Right atrium auricular region (tissue), 2 donors: ENCODE data around the gene ZGPAT. TPM values are rescaled to one million over a fixed set of nuclear protein-coding genes. Genes with fewer than 3 reads are reported as not detected.

ENCODE experiments used
- DNase-seq: peaks from one replicate; pipeline ENCODE4 v3.0.0-alpha.2; 2019; ENCODE audit warnings: low spot score
- H3K27ac ChIP-seq, 2 donors: fragments of 200-600 bp; sonication (generic); 1 replicate in 1 of 2; 2 replicates in 1 of 2; pipeline ENCODE4 v1.5.1; 2016 to 2019
- H3K27me3 ChIP-seq, 2 donors: fragments of 200-600 bp; sonication (generic); one replicate each; pipeline versions ENCODE4 v1.5.1 to v1.6.0; 2017 to 2019
- H3K36me3 ChIP-seq: fragments of 200-600 bp; sonication (generic); one replicate; pipeline ENCODE4 v1.5.1; 2016
- H3K4me1 ChIP-seq, 2 donors: fragments of 200-600 bp; sonication (generic); one replicate each; pipeline versions ENCODE4 v1.5.1 to v1.6.0; 2017 to 2019
- H3K4me3 ChIP-seq, 2 donors: fragments of 200-600 bp; sonication (generic); 1 replicate in 1 of 2; 2 replicates in 1 of 2; pipeline ENCODE4 v1.5.1; 2017 to 2019; ENCODE audit warnings: mild to moderate bottlenecking in 1 of 2, moderate library complexity in 1 of 2
- H3K9me3 ChIP-seq, 2 donors: fragments of 200-600 bp; sonication (generic); one replicate each; pipeline ENCODE4 v1.5.1; 2019
- CTCF ChIP-seq, 2 donors: fragments of 200-600 bp; sonication (generic); IDR thresholded peaks; one replicate each; pipeline ENCODE4 v1.5.1; 2019; ENCODE audit warnings: antibody characterized with exemption in 2 of 2
- total RNA-seq, 2 donors: library from RNA; depleted of rRNA; stranded (reverse); fragments of >200 nt; gene quantifications; one replicate each; pipeline ENCODE4 v1.1.0, GENCODE V29; 2016

The ZGPAT gene
- total RNA-seq, 2 donors from 2014 or later, result 11.9 to 15.1 TPM

- Histone ChIP-seq H3K9me3 (no peaks in the 10 kb centered on the region), H3K4me3 (no peak overlapping the region), H3K27me3 (no peaks in the 10 kb centered on the region), H3K36me3 (peaks cover 23% of the 10 kb centered on the region), H3K27ac (no peak overlapping the region), H3K4me1 (peaks cover 0 to 43% of the 10 kb centered on the region in 2 donors)
- no peak for DNase-seq
- TF ChIP-seq CTCF (IDR thresholded peaks at IDR 0.05), result no peak
These were observed 6.8 kb upstream of the ZGPAT start for GRCh38 chr20:63701051-63701328.

GRCh38 chr20:63701329-63702035 is 6.4 kb upstream of the ZGPAT start:
- H3K4me1 ChIP-seq, result peaks cover 0 to 43% of the 10 kb centered on the region in 2 donors
- DNase-seq, result no peak
- no peak overlapping the region for H3K27ac ChIP-seq
- no peaks in the 10 kb centered on the region for H3K27me3 ChIP-seq
- H3K4me3 ChIP-seq, result no peak overlapping the region
- peaks cover 27% of the 10 kb centered on the region for H3K36me3 ChIP-seq
- H3K9me3 ChIP-seq, result no peaks in the 10 kb centered on the region
- no peak for TF ChIP-seq CTCF (IDR thresholded peaks at IDR 0.05)

GRCh38 chr20:63702036-63702665 is 5.7 kb upstream of the ZGPAT start:
- DNase-seq, result no peak
- Histone ChIP-seq H3K4me3 (no peak overlapping the region), H3K4me1 (peaks cover 0 to 43% of the 10 kb centered on the region in 2 donors), H3K27ac (no peak overlapping the region), H3K27me3 (no peaks in the 10 kb centered on the region), H3K36me3 (peaks cover 27% of the 10 kb centered on the region), H3K9me3 (no peaks in the 10 kb centered on the region)
- TF ChIP-seq CTCF (IDR thresholded peaks at IDR 0.05), result no peak

- DNase-seq, result no peak
- Histone ChIP-seq H3K4me1 (peaks cover 0 to 36% of the 10 kb centered on the region in 2 donors), H3K4me3 (no peak overlapping the region), H3K9me3 (no peaks in the 10 kb centered on the region), H3K27ac (no peak overlapping the region), H3K27me3 (no peaks in the 10 kb centered on the region), H3K36me3 (peaks cover 27% of the 10 kb centered on the region)
- TF ChIP-seq CTCF (IDR thresholded peaks at IDR 0.05), result no peak
These were observed 4.9 kb upstream of the ZGPAT start for GRCh38 chr20:63702751-63703470.

- no peak for DNase-seq
- Histone ChIP-seq H3K27ac (no peak overlapping the region), H3K36me3 (peaks cover 27% of the 10 kb centered on the region), H3K4me3 (no peak overlapping the region), H3K9me3 (no peaks in the 10 kb centered on the region), H3K27me3 (no peaks in the 10 kb centered on the region), H3K4me1 (peaks cover 0 to 33% of the 10 kb centered on the region in 2 donors)
- no peak for TF ChIP-seq CTCF (IDR thresholded peaks at IDR 0.05)
These were observed 4.3 kb upstream of the ZGPAT start for GRCh38 chr20:63703471-63703975.
